ENCODE results near the gene CEACAM1.

- TF ChIP-seq SP1 (IDR thresholded peaks at IDR 0.05) = no peak
- no peak for TF ChIP-seq FOXM1 (IDR thresholded peaks at IDR 0.05; ENCODE audit: borderline replicate concordance)
- TF ChIP-seq LEF1 (IDR thresholded peaks at IDR 0.05; ENCODE audit: borderline replicate concordance) = no peak
- no peak for TF ChIP-seq ZNF384 (IDR thresholded peaks at IDR 0.05)
- TF ChIP-seq HDGF (IDR thresholded peaks at IDR 0.05; ENCODE audit: borderline replicate concordance) = no peak
- TF ChIP-seq SUZ12 (IDR thresholded peaks at IDR 0.05) = no peak
- no peak for TF ChIP-seq FOXA1 (IDR thresholded peaks at IDR 0.05)
- TF ChIP-seq BHLHE40 (IDR thresholded peaks at IDR 0.05; ENCODE audit: borderline replicate concordance) = no peak
- TF ChIP-seq ELF4 (IDR thresholded peaks at IDR 0.05) = no peak
- no peak for TF ChIP-seq FOXK2 (IDR thresholded peaks at IDR 0.05)
- TF ChIP-seq NFRKB (IDR thresholded peaks at IDR 0.05) = no peak
- TF ChIP-seq CTBP1 (IDR thresholded peaks at IDR 0.05; ENCODE audit: borderline replicate concordance) = no peak
- TF ChIP-seq ARNT (IDR thresholded peaks at IDR 0.05) = no peak
- TF ChIP-seq PKNOX1 (IDR thresholded peaks at IDR 0.05) = no peak
Observed at GRCh38 chr19:42512130-42512636, 16.1 kb downstream of the CEACAM1 start.

Data from HEK293T (cell line).